HG03378 (cell line): ENCODE results near the gene TMEM223.
"Not testable (repeated sequence)": the region's sequence is repeated elsewhere in the genome, so short reads cannot be mapped to it uniquely, and the experiment has no call there.

Source experiments
- ATAC-seq: cut with Tn5 transposase; IDR thresholded peaks from one replicate; pipeline ENCODE4 v1.9.1; 2021; ENCODE audit warnings: mild to moderate bottlenecking, moderate library complexity; ENCODE audit not compliant: unreplicated experiment

The TMEM223 gene

GRCh38 chr11:62791501-62792201 is at the start of gene TMEM223:
TMEM223 (minus strand) TSS chr11:62792006; CDS start chr11:62791994, 12 bp downstream.
- ATAC-seq, result peak; percentile 38

- not testable (repeated sequence) for ATAC-seq
Observed at GRCh38 chr11:62840721-62841360, 49.0 kb upstream of the TMEM223 start.

GRCh38 chr11:62839050-62839945 is 47.5 kb upstream of the TMEM223 start, which contains the start of gene WDR74:
WDR74 (minus strand) TSS chr11:62839590; CDS start chr11:62839570, 20 bp downstream.
- ATAC-seq, result peak; percentile 42

- ATAC-seq, result no peak
Observed at GRCh38 chr11:62835336-62835735, 43.5 kb upstream of the TMEM223 start.

GRCh38 chr11:62832336-62833234 is 40.8 kb upstream of the TMEM223 start, which contains the start of gene TEX54:
TEX54 (minus strand) TSS chr11:62832841.
- peak; percentile 13 for ATAC-seq

- peak; percentile 57 for ATAC-seq
Observed at GRCh38 chr11:62831520-62832335, 39.9 kb upstream of the TMEM223 start, which contains the start of gene STX5. STX5 (minus strand) TSS chr11:62832051; CDS start chr11:62831243, 808 bp downstream.

GRCh38 chr11:62830904-62831519 is 39.2 kb upstream of the TMEM223 start:
- ATAC-seq, result no peak

- ATAC-seq, result not testable (repeated sequence)
Observed at GRCh38 chr11:62828130-62828529, 36.3 kb upstream of the TMEM223 start.

- ATAC-seq, result no peak
Observed at GRCh38 chr11:62823677-62824076, 31.9 kb upstream of the TMEM223 start.

- ATAC-seq, result no peak
Observed at GRCh38 chr11:62817129-62817528, 25.3 kb upstream of the TMEM223 start.

GRCh38 chr11:62816557-62816956 is 24.8 kb upstream of the TMEM223 start:
- ATAC-seq, result no peak

- ATAC-seq, result no peak
Observed at GRCh38 chr11:62811659-62812058, 19.9 kb upstream of the TMEM223 start.

GRCh38 chr11:62810748-62811147 is 18.9 kb upstream of the TMEM223 start:
- no peak for ATAC-seq

GRCh38 chr11:62806611-62807121 is 14.9 kb upstream of the TMEM223 start:
- no peak for ATAC-seq

GRCh38 chr11:62805961-62806441 is 14.2 kb upstream of the TMEM223 start:
- ATAC-seq, result no peak

GRCh38 chr11:62805076-62805892 is 13.5 kb upstream of the TMEM223 start, which contains the start of gene NXF1:
NXF1 (minus strand) TSS chr11:62805440; CDS start chr11:62805356, 84 bp downstream.
- peak; percentile 59 for ATAC-seq

- ATAC-seq, result peak; percentile 5
Observed at GRCh38 chr11:62804310-62805075, 12.7 kb upstream of the TMEM223 start.
